Activated CD4-positive, alpha-beta T cell treated with anti-CD3 and anti-CD28 coated beads for 1 hour (primary cell): ENCODE data around the gene AMER2.

Experiments used
- DNase-seq: peaks from one replicate; pipeline ENCODE4 v3.0.0-alpha.2; 2020

The AMER2 gene

GRCh38 chr13:25148402-25148771 is 23.7 kb downstream of the AMER2 start:
- no peak for DNase-seq

GRCh38 chr13:25147638-25148401 is 24.3 kb downstream of the AMER2 start:
- DNase-seq = no peak

- DNase-seq = no peak
Observed at GRCh38 chr13:25143706-25144105, 28.4 kb downstream of the AMER2 start.

- no peak for DNase-seq
Observed at GRCh38 chr13:25141042-25141441, 31.0 kb downstream of the AMER2 start.

- no peak for DNase-seq
Observed at GRCh38 chr13:25137788-25138115, 34.3 kb downstream of the AMER2 start.

GRCh38 chr13:25136880-25137787 is 35.0 kb downstream of the AMER2 start:
- no peak for DNase-seq

GRCh38 chr13:25135896-25136295 is 36.2 kb downstream of the AMER2 start:
- no peak for DNase-seq

- DNase-seq = no peak
Observed at GRCh38 chr13:25132751-25133390, 39.2 kb downstream of the AMER2 start.

GRCh38 chr13:25131881-25132420 is 40.1 kb downstream of the AMER2 start:
- no peak for DNase-seq

- DNase-seq = no peak
Observed at GRCh38 chr13:25130944-25131343, 41.1 kb downstream of the AMER2 start.

GRCh38 chr13:25118378-25118905 is 53.6 kb downstream of the AMER2 start:
- no peak for DNase-seq

- DNase-seq = no peak
Observed at GRCh38 chr13:25117312-25117711, 54.8 kb downstream of the AMER2 start.

- no peak for DNase-seq
Observed at GRCh38 chr13:25116044-25116443, 56.0 kb downstream of the AMER2 start.

GRCh38 chr13:25114220-25114619 is 57.9 kb downstream of the AMER2 start:
- peak; percentile 27 for DNase-seq

- DNase-seq = no peak
Observed at GRCh38 chr13:25112695-25113255, 59.3 kb downstream of the AMER2 start.
